Neural progenitor cell (in vitro differentiated cells): ENCODE measurements around the gene IRF1. TPM values are rescaled to one million over a fixed set of nuclear protein-coding genes. Genes with fewer than 3 reads are reported as not detected.

ENCODE experiments used
- DNase-seq: peaks from one replicate; pipeline ENCODE4 v3.0.0-alpha.2; 2016; ENCODE audit warnings: low spot score
- H2AFZ ChIP-seq: fragments of 200-600 bp; sonication (generic); replicated peaks from 2 replicates; pipeline ENCODE4 v1.6.1; 2016; ENCODE audit warnings: antibody characterized with exemption
- H3F3A ChIP-seq: fragments of 200-600 bp; sonication (generic); 2 replicates; pipeline ENCODE4 v1.6.1; 2016; ENCODE audit warnings: antibody characterized with exemption, low read depth
- H3K27ac ChIP-seq: fragments of 200-600 bp; sonication (generic); 2 replicates; pipeline ENCODE4 v1.5.1; 2016; ENCODE audit warnings: mild to moderate bottlenecking
- H3K27me3 ChIP-seq: fragments of 200-600 bp; sonication (generic); 2 replicates; pipeline ENCODE4 v1.6.1; 2016; ENCODE audit warnings: mild to moderate bottlenecking, moderate library complexity
- H3K36me3 ChIP-seq: fragments of 200-600 bp; sonication (generic); 2 replicates; pipeline ENCODE4 v1.5.1; 2016
- H3K4me1 ChIP-seq: fragments of 200-600 bp; sonication (generic); 2 replicates; pipeline ENCODE4 v1.6.1; 2016; ENCODE audit warnings: mixed run types
- H3K4me2 ChIP-seq: fragments of 200-600 bp; sonication (generic); 2 replicates; pipeline ENCODE4 v1.6.1; 2016
- H3K4me3 ChIP-seq: fragments of 200-600 bp; sonication (generic); 2 replicates; pipeline ENCODE4 v1.5.1; 2016
- H3K79me2 ChIP-seq: fragments of 200-600 bp; sonication (generic); 2 replicates; pipeline ENCODE4 v1.6.1; 2016; ENCODE audit warnings: low read depth
- H3K9ac ChIP-seq: fragments of 200-600 bp; sonication (generic); 2 replicates; pipeline ENCODE4 v1.6.1; 2016
- H3K9me3 ChIP-seq: fragments of 200-600 bp; sonication (generic); 2 replicates; pipeline ENCODE4 v1.5.1; 2016; ENCODE audit warnings: low read depth
- H4K20me1 ChIP-seq: fragments of 200-600 bp; sonication (generic); 2 replicates; pipeline ENCODE4 v1.6.1; 2016; ENCODE audit warnings: low read depth
- H3K27ac Mint-ChIP-seq: 3 replicates; pipeline ENCODE4 v1.8.0; 2021; ENCODE audit warnings: mixed read lengths
- H3K27me3 Mint-ChIP-seq: 2 replicates; pipeline ENCODE4 v1.8.0; 2022; ENCODE audit warnings: low read depth, mild to moderate bottlenecking, inconsistent platforms, moderate library complexity, mixed read lengths; ENCODE audit not compliant: insufficient read depth
- H3K36me3 Mint-ChIP-seq: 3 replicates; pipeline ENCODE4 v1.8.0; 2021; ENCODE audit warnings: mixed read lengths
- H3K4me1 Mint-ChIP-seq: 3 replicates; pipeline ENCODE4 v1.8.0; 2021; ENCODE audit warnings: mixed read lengths
- H3K4me3 Mint-ChIP-seq: 3 replicates; pipeline ENCODE4 v1.8.0; 2021; ENCODE audit warnings: mild to moderate bottlenecking, moderate library complexity, mixed read lengths
- H3K9me3 Mint-ChIP-seq: 3 replicates; pipeline ENCODE4 v1.8.0; 2020; ENCODE audit warnings: mixed read lengths
- EZH2 ChIP-seq: fragments of 200-600 bp; sonication (generic); IDR thresholded peaks from 2 replicates; pipeline ENCODE4 v1.6.1; 2017; ENCODE audit warnings: antibody characterized with exemption, mild to moderate bottlenecking, moderate library complexity
- EZH2phosphoT487 ChIP-seq: fragments of 200-600 bp; sonication (generic); IDR thresholded peaks from 2 replicates; pipeline ENCODE4 v1.6.1; 2017; ENCODE audit warnings: antibody characterized with exemption
- total RNA-seq: library from RNA; depleted of rRNA; stranded (reverse); fragments of >200 nt; gene quantifications from 2 replicates; pipeline ENCODE4 v1.2.3, GENCODE V29; 2015; ENCODE audit warnings: low replicate concordance
- TF ChIP-seq, protein P1 (sequence below): fragments of 200-600 bp; sonication (generic); IDR thresholded peaks from 2 replicates; pipeline ENCODE4 v1.5.1; 2017; ENCODE audit warnings: antibody characterized with exemption, mild to moderate bottlenecking

IRF1 gene, protein sequence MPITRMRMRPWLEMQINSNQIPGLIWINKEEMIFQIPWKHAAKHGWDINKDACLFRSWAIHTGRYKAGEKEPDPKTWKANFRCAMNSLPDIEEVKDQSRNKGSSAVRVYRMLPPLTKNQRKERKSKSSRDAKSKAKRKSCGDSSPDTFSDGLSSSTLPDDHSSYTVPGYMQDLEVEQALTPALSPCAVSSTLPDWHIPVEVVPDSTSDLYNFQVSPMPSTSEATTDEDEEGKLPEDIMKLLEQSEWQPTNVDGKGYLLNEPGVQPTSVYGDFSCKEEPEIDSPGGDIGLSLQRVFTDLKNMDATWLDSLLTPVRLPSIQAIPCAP
- total RNA-seq = 3.7 and 7.1 TPM in 2 replicates

DNA sequence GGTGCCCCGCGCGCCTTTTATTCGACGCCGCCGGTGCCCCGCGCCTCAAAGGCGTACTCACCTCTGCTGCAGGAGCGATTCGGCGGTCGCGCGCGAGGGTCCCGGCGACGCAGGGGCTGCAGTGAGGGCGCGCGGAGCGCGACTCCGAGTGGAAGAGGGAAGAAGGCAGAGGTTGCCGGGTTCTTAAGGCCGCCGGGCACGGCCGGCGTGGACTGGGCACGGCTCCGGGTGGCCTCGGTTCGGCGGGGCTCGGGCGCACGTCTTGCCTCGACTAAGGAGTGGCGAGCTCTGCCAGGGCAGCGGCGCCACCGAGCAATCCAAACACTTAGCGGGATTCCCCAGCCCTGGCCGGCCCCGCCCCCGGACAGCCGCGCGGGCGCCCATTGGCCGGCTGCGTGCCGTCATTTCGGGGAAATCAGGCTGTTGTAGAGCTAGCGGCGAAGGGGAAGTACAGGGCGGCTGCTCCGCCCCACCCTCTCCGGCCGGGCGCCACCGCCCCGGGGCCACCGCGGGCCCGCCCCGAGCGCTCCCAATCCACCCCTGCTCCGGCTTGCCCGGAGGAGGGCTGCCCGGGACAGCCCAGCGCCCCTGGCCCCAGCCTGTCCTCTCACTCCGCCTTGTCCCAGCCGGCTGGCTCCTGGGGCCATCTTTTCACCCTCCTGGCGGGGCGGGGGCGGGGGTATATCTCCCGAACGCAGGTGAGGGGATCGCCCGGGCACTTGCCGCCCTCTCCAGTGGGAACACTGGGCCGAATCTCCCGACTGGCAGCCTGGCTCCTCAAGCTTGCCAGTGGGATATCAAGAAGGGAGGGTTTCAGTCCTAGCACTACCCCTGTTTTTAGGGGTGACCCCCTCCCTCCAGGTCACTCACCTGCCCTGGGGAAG lies at the start of gene IRF1:
IRF1 (minus strand) TSS at position 290 of the 884 bp plus-strand sequence. CDS start 1,295 bp downstream, outside the sequence.
- no peaks in the 10 kb centered on the region for H3K9me3 ChIP-seq
- peak within 1 kb of the TSS; percentile 81 for H2AFZ ChIP-seq
- Mint-ChIP-seq H3K9me3 (no peaks in the 10 kb centered on the region), H3K4me1 (peaks cover 16% of the 10 kb centered on the region), H3K27me3 (peaks cover 31% of the 10 kb centered on the region), H3K4me3 (peak within 1 kb of the TSS; percentile 83), H3K27ac (no peak within 1 kb of the TSS), H3K36me3 (no peaks in the 10 kb centered on the region)
- H3K4me3 ChIP-seq = peak within 1 kb of the TSS; percentile 55
- no peaks in the 10 kb centered on the region for H3K4me1 ChIP-seq
- no peak within 1 kb of the TSS for H3K9ac ChIP-seq
- TF ChIP-seq EZH2phosphoT487 (no peak), EZH2 (peak; percentile 20)
- TF ChIP-seq, protein P1, sequence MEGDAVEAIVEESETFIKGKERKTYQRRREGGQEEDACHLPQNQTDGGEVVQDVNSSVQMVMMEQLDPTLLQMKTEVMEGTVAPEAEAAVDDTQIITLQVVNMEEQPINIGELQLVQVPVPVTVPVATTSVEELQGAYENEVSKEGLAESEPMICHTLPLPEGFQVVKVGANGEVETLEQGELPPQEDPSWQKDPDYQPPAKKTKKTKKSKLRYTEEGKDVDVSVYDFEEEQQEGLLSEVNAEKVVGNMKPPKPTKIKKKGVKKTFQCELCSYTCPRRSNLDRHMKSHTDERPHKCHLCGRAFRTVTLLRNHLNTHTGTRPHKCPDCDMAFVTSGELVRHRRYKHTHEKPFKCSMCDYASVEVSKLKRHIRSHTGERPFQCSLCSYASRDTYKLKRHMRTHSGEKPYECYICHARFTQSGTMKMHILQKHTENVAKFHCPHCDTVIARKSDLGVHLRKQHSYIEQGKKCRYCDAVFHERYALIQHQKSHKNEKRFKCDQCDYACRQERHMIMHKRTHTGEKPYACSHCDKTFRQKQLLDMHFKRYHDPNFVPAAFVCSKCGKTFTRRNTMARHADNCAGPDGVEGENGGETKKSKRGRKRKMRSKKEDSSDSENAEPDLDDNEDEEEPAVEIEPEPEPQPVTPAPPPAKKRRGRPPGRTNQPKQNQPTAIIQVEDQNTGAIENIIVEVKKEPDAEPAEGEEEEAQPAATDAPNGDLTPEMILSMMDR = no peak
- H3K4me2 ChIP-seq = peak within 1 kb of the TSS; percentile 97
- no peak within 1 kb of the TSS for H3K27ac ChIP-seq
- H4K20me1 ChIP-seq = peaks cover 3% of the 10 kb centered on the region
- H3K27me3 ChIP-seq = peaks cover 57% of the 10 kb centered on the region
- peak; percentile 94 for DNase-seq
- H3K36me3 ChIP-seq = no peaks in the 10 kb centered on the region
- H3K79me2 ChIP-seq = no peaks in the 10 kb centered on the region
- peaks cover 15% of the 10 kb centered on the region for H3F3A ChIP-seq

DNA sequence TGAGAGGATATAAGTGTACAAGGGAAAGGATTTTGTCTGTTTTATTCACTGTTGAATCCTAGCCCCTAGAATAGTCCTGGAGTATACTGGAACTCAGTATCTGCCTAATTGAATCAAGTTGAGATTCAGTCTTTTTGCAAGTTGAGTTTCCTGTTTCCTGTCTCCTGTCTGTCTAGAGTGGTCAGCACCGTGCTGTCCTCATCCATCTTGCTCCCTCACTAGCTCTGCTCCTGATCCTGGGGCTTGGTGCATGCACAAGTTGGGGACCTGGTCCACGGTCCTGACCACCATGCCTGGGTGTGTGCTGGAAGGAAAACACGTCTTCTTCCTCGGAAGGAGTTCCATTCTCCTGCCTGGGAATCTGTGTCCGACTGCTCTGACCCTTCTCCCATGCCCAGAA lies 49.6 kb upstream of the IRF1 start:
- Histone ChIP-seq H3K4me3 (no peak overlapping the region), H2AFZ (peak overlapping the region; percentile 45), H3K36me3 (no peaks in the 10 kb centered on the region), H3K9ac (no peak overlapping the region), H3K27ac (no peak overlapping the region), H4K20me1 (no peaks in the 10 kb centered on the region), H3F3A (no peaks in the 10 kb centered on the region), H3K79me2 (no peaks in the 10 kb centered on the region), H3K4me1 (no peaks in the 10 kb centered on the region), H3K27me3 (peaks cover 14% of the 10 kb centered on the region), H3K9me3 (no peaks in the 10 kb centered on the region), H3K4me2 (no peak overlapping the region)
- no peaks in the 10 kb centered on the region for H3K4me1 Mint-ChIP-seq
- H3K4me3 Mint-ChIP-seq = no peak overlapping the region
- no peak overlapping the region for H3K27ac Mint-ChIP-seq
- no peak for DNase-seq
- TF ChIP-seq EZH2 = no peak
- TF ChIP-seq, protein P1 = no peak
- TF ChIP-seq EZH2phosphoT487 = no peak
- peaks cover 2% of the 10 kb centered on the region for H3K9me3 Mint-ChIP-seq
- no peaks in the 10 kb centered on the region for H3K36me3 Mint-ChIP-seq
- peaks cover 7% of the 10 kb centered on the region for H3K27me3 Mint-ChIP-seq

DNA sequence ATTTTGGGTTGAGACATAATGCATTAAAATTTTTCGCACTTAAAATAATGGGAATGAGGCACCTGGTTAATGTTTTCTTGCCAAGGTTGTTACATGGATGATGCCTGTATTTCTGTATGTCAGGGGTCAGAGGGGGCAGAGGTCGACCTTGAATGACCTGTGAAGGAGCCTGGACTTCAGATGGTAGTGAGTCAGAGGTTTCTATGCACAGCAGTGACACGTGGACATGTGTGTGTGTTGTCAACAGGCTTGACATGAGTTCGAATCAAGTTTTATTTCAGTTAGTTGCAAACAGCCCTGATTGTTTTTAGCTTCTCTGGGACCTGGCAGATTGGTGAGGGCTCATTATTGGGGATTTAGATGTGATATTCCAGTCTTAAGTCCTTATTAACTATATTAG lies 49.1 kb upstream of the IRF1 start:
- Histone ChIP-seq H3K27me3 (peaks cover 18% of the 10 kb centered on the region), H4K20me1 (no peaks in the 10 kb centered on the region), H3K4me3 (no peak overlapping the region), H3K36me3 (no peaks in the 10 kb centered on the region), H3K9me3 (no peaks in the 10 kb centered on the region), H3F3A (no peaks in the 10 kb centered on the region), H3K27ac (no peak overlapping the region), H2AFZ (peak overlapping the region; percentile 45), H3K79me2 (no peaks in the 10 kb centered on the region), H3K4me1 (no peaks in the 10 kb centered on the region), H3K4me2 (no peak overlapping the region), H3K9ac (no peak overlapping the region)
- Mint-ChIP-seq H3K36me3 (no peaks in the 10 kb centered on the region), H3K9me3 (peaks cover 2% of the 10 kb centered on the region), H3K4me3 (no peak overlapping the region), H3K4me1 (no peaks in the 10 kb centered on the region), H3K27ac (no peak overlapping the region), H3K27me3 (peaks cover 7% of the 10 kb centered on the region)
- no peak for DNase-seq
- TF ChIP-seq EZH2 (no peak), EZH2phosphoT487 (no peak)
- TF ChIP-seq, protein P1 = no peak
